NCI-H345 treated with DMSO at 0.1 percent for 48 hours (cell line): ENCODE measurements around the gene PDE4D.

ENCODE experiments used
- DNase-seq: peaks from one replicate; lab custom pipeline; 2025; ENCODE audit not compliant: unreplicated experiment; lab: John Stamatoyannopoulos, UW

Gene PDE4D

GRCh38 chr5:59198365-59198764 is 695.2 kb downstream of the PDE4D start:
- DNase-seq: no peak

GRCh38 chr5:59197911-59198310 is 695.6 kb downstream of the PDE4D start:
- no peak for DNase-seq

GRCh38 chr5:59193616-59194319 is 699.8 kb downstream of the PDE4D start:
- DNase-seq: no peak

GRCh38 chr5:59190746-59191145 is 702.8 kb downstream of the PDE4D start:
- no peak for DNase-seq

GRCh38 chr5:59189472-59190244 is 703.9 kb downstream of the PDE4D start:
- DNase-seq: no peak

- peak; percentile 36 for DNase-seq
Measured at GRCh38 chr5:59188419-59189225, 704.9 kb downstream of the PDE4D start.

GRCh38 chr5:59187857-59188256 is 705.7 kb downstream of the PDE4D start:
- DNase-seq: no peak

GRCh38 chr5:59186623-59187022 is 706.9 kb downstream of the PDE4D start:
- DNase-seq: no peak

- DNase-seq: no peak
Measured at GRCh38 chr5:59185757-59186385, 707.7 kb downstream of the PDE4D start.

- DNase-seq: no peak
Measured at GRCh38 chr5:59184769-59185168, 708.8 kb downstream of the PDE4D start.

- no peak for DNase-seq
Measured at GRCh38 chr5:59182760-59183159, 710.8 kb downstream of the PDE4D start.

- DNase-seq: no peak
Measured at GRCh38 chr5:59180515-59180914, 713.0 kb downstream of the PDE4D start.

GRCh38 chr5:59179704-59180103 is 713.8 kb downstream of the PDE4D start:
- no peak for DNase-seq

- DNase-seq: no peak
Measured at GRCh38 chr5:59178482-59178881, 715.0 kb downstream of the PDE4D start.

- no peak for DNase-seq
Measured at GRCh38 chr5:59178071-59178470, 715.5 kb downstream of the PDE4D start.

- DNase-seq: no peak
Measured at GRCh38 chr5:59177644-59178043, 715.9 kb downstream of the PDE4D start.

GRCh38 chr5:59174248-59174844 is 719.2 kb downstream of the PDE4D start:
- DNase-seq: peak; percentile 17

- no peak for DNase-seq
Measured at GRCh38 chr5:59173578-59173977, 719.9 kb downstream of the PDE4D start.

GRCh38 chr5:59171131-59171530 is 722.4 kb downstream of the PDE4D start:
- DNase-seq: no peak

GRCh38 chr5:59169768-59170150 is 723.8 kb downstream of the PDE4D start:
- no peak for DNase-seq
